Neural crest cell (in vitro differentiated cells): ENCODE results near the gene CDK17. TPM values are rescaled to one million over a fixed set of nuclear protein-coding genes. Genes with fewer than 3 reads are reported as not detected.

ENCODE experiments used
- DNase-seq: peaks from one replicate; pipeline ENCODE4 v3.0.0; 2021; ENCODE audit warnings: low read depth, mixed read lengths, low spot score
- H3K27ac Mint-ChIP-seq: one replicate; pipeline ENCODE4 v1.8.0; 2021; ENCODE audit warnings: mild to moderate bottlenecking, mixed read lengths; ENCODE audit not compliant: unreplicated experiment
- H3K27me3 Mint-ChIP-seq: 2 replicates; pipeline ENCODE4 v1.8.0; 2021; ENCODE audit warnings: low read depth, mild to moderate bottlenecking, mixed read lengths
- H3K36me3 Mint-ChIP-seq: 2 replicates; pipeline ENCODE4 v1.8.0; 2021; ENCODE audit warnings: low read depth, mild to moderate bottlenecking, mixed read lengths
- H3K4me1 Mint-ChIP-seq: 2 replicates; pipeline ENCODE4 v1.8.0; 2021; ENCODE audit warnings: mixed read lengths
- H3K4me3 Mint-ChIP-seq: one replicate; pipeline ENCODE4 v1.8.0; 2021; ENCODE audit warnings: mild to moderate bottlenecking, mixed read lengths
- H3K9me3 Mint-ChIP-seq: 2 replicates; pipeline ENCODE4 v1.8.0; 2021; ENCODE audit warnings: mixed read lengths
- total RNA-seq: library from RNA; stranded (reverse); gene quantifications from 2 replicates; pipeline ENCODE4 v1.2.1, GENCODE V29; 2021
- TF ChIP-seq, protein P1 (sequence below): fragments of 200-600 bp; sonication (generic); conservative IDR thresholded peaks from 2 replicates; pipeline ENCODE4 v1.5.0; 2021; ENCODE audit warnings: antibody characterized with exemption, mild to moderate bottlenecking

CDK17 gene
- total RNA-seq, 1 donor from 2014 or later = 33.4 TPM

DNA sequence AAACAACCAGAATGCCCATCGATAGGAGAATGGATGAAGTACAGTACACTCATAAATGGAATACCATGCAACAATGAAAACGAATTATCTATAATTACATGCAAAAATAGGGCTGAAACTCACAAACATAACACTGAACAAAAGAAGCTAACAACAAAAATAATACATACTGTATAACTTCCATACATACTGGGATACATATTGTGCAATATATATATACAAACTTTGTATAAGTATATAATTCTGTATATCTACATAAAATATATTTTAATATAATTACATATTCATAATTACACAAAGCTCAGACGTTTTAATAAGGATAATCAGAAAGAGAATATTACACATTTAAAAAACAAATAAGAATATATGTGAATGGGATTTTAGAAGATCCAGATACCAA lies 90.2 kb downstream of the CDK17 start:
- no peaks in the 10 kb centered on the region for H3K4me1 Mint-ChIP-seq
- DNase-seq = no peak
- TF ChIP-seq, protein P1, sequence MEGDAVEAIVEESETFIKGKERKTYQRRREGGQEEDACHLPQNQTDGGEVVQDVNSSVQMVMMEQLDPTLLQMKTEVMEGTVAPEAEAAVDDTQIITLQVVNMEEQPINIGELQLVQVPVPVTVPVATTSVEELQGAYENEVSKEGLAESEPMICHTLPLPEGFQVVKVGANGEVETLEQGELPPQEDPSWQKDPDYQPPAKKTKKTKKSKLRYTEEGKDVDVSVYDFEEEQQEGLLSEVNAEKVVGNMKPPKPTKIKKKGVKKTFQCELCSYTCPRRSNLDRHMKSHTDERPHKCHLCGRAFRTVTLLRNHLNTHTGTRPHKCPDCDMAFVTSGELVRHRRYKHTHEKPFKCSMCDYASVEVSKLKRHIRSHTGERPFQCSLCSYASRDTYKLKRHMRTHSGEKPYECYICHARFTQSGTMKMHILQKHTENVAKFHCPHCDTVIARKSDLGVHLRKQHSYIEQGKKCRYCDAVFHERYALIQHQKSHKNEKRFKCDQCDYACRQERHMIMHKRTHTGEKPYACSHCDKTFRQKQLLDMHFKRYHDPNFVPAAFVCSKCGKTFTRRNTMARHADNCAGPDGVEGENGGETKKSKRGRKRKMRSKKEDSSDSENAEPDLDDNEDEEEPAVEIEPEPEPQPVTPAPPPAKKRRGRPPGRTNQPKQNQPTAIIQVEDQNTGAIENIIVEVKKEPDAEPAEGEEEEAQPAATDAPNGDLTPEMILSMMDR = no peak
- no peaks in the 10 kb centered on the region for H3K36me3 Mint-ChIP-seq
- H3K27ac Mint-ChIP-seq = no peak overlapping the region
- H3K9me3 Mint-ChIP-seq = no peaks in the 10 kb centered on the region
- no peaks in the 10 kb centered on the region for H3K27me3 Mint-ChIP-seq
- H3K4me3 Mint-ChIP-seq = no peak overlapping the region

DNA sequence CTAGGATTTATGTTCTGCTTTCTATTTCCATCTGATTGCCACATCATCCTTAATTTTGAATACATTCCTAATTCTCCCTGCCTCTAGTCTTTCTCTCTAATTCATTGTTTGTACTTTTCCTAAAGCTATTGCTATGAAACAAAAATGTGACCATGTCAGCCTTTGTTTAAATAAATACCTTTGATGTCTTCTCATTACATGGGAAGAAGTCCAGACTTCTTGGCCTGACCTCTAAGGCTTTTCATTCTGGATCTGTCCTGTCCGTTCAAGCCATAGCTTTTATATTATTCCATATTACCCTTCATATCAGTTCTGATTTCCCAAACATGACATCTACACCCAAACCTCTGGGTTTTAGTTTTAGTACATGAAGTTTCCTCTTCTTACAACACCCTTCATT lies 91.4 kb downstream of the CDK17 start:
- no peak overlapping the region for H3K4me3 Mint-ChIP-seq
- H3K27ac Mint-ChIP-seq = no peak overlapping the region
- H3K27me3 Mint-ChIP-seq = no peaks in the 10 kb centered on the region
- TF ChIP-seq, protein P1 = no peak
- peaks cover 8% of the 10 kb centered on the region for H3K4me1 Mint-ChIP-seq
- no peaks in the 10 kb centered on the region for H3K9me3 Mint-ChIP-seq
- H3K36me3 Mint-ChIP-seq = no peaks in the 10 kb centered on the region
- no peak for DNase-seq

DNA sequence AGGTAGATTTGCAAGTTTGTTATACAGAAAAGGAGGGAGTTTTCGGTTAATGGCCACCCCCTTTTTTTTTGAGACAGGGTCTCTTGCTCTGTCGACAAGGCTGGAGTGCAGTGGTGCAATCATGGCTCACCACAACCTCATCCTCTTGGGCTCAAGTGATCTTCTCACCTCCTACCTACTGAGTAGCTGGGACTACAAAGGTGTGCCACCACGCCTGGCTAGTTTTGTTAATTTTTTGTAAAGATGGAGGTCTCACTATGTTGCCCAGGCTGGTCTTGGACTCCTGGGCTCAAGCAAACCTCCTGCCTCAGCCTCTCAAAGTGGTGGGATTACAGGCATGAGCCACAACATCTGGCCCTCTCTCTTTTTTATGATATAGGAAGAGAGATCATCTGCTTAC lies 94.6 kb downstream of the CDK17 start:
- no peaks in the 10 kb centered on the region for H3K27me3 Mint-ChIP-seq
- peaks cover 22% of the 10 kb centered on the region for H3K4me1 Mint-ChIP-seq
- no peak overlapping the region for H3K27ac Mint-ChIP-seq
- TF ChIP-seq, protein P1 = no peak
- H3K9me3 Mint-ChIP-seq = no peaks in the 10 kb centered on the region
- no peak overlapping the region for H3K4me3 Mint-ChIP-seq
- DNase-seq = no peak
- peaks cover under 1% of the 10 kb centered on the region for H3K36me3 Mint-ChIP-seq

DNA sequence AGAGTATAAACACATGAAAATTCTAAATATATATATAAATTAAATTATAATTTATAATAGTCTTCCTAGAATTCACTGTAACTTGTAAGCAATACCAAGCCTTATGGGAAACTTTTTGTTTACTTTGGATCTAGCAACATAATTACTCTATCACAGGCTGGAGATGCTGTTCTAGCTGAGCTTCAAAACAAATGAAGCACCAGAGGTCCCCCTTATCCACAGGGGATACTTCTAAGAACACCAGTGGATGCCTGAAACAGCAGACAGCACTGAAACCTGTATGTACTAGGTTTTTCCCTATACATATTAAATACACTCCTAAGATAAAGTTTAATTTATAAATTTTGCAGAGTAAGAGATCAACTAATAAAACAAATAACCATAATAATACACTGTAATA lies 96.6 kb downstream of the CDK17 start:
- TF ChIP-seq, protein P1 = no peak
- H3K9me3 Mint-ChIP-seq = no peaks in the 10 kb centered on the region
- H3K27ac Mint-ChIP-seq = no peak overlapping the region

DNA sequence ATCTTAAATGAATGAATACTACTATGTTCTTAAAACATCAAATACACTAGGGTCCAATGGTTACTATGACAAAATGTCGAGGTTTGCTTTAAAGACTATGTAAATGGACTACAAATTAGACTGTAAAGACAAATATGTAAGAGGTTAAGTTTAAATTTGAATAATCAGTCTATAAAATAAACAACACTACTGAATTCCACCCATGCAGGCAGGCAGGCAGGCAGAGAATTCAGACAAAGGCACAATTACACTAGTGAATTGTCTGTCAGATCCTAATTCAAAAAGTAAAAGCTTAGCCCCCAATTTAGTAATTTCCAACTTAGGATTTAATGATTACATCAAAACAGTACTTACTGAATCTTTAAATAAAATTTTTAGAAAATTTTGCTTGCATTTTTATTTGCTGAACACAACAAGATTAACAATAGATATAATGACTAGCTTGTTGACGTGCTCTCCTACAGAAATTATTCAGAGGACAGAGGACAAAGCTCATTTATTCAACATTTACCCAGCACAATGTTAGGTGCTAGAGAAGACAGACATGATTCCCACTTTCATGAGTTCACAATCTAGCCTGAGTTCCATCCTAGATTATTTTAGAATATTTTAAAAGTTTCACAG lies 97.4 kb downstream of the CDK17 start:
- H3K36me3 Mint-ChIP-seq = peaks cover 10% of the 10 kb centered on the region
- H3K9me3 Mint-ChIP-seq = no peaks in the 10 kb centered on the region
- peak overlapping the region; percentile 50 for H3K27ac Mint-ChIP-seq
- H3K4me3 Mint-ChIP-seq = no peak overlapping the region
- no peaks in the 10 kb centered on the region for H3K27me3 Mint-ChIP-seq
- TF ChIP-seq, protein P1 = no peak
- H3K4me1 Mint-ChIP-seq = peaks cover 22% of the 10 kb centered on the region
- DNase-seq = no peak

More for the DNA sequence above, 96.6 kb downstream of the CDK17 start:
- no peak for DNase-seq
- Mint-ChIP-seq H3K4me3 (no peak overlapping the region), H3K36me3 (peaks cover 9% of the 10 kb centered on the region), H3K4me1 (peaks cover 22% of the 10 kb centered on the region), H3K27me3 (no peaks in the 10 kb centered on the region)
